Activated T-helper 2 cell treated with anti-CD3 and anti-CD28 coated beads, Interferon-gamma antibody, Interleukin-2, Interleukin-4, amounts not matched to agents 10 μg/mL and 5 μg/mL and 100 μg/mL, durations not matched to agents 14 hours and 24 hours and 36 hours (primary cell): ENCODE data around the gene PGAP1. TPM values are rescaled to one million over a fixed set of nuclear protein-coding genes. Genes with fewer than 3 reads are reported as not detected.

ENCODE experiments used
- DNase-seq: peaks from one replicate; pipeline ENCODE4 v3.0.0; 2021; ENCODE audit warnings: low spot score
- H3K27ac Mint-ChIP-seq: one replicate; pipeline ENCODE4 v1.8.0; 2021; ENCODE audit warnings: mixed read lengths
- H3K27me3 Mint-ChIP-seq: one replicate; pipeline ENCODE4 v1.8.0; 2021; ENCODE audit warnings: low read depth, mixed read lengths
- H3K36me3 Mint-ChIP-seq: one replicate; pipeline ENCODE4 v1.8.0; 2021; ENCODE audit warnings: low read depth, mixed read lengths
- H3K4me1 Mint-ChIP-seq: one replicate; pipeline ENCODE4 v1.8.0; 2021; ENCODE audit warnings: low read depth, mixed read lengths
- H3K4me3 Mint-ChIP-seq: one replicate; pipeline ENCODE4 v1.8.0; 2021; ENCODE audit warnings: low read depth, mild to moderate bottlenecking, moderate library complexity, mixed read lengths
- H3K9me3 Mint-ChIP-seq: one replicate; pipeline ENCODE4 v1.8.0; 2021; ENCODE audit warnings: mixed read lengths
- intact Hi-C: fragments of 100-400 bp; cut with micrococcal nuclease; formaldehyde crosslinking; loops from one replicate; pipeline ENCODE4 v1.15.1; 2023
- total RNA-seq: library from RNA; stranded (reverse); gene quantifications from 2 replicates; pipeline ENCODE4 v1.2.3, GENCODE V29; 2022

The PGAP1 gene
- total RNA-seq, 1 donor from 2014 or later: 31.2 TPM

DNA sequence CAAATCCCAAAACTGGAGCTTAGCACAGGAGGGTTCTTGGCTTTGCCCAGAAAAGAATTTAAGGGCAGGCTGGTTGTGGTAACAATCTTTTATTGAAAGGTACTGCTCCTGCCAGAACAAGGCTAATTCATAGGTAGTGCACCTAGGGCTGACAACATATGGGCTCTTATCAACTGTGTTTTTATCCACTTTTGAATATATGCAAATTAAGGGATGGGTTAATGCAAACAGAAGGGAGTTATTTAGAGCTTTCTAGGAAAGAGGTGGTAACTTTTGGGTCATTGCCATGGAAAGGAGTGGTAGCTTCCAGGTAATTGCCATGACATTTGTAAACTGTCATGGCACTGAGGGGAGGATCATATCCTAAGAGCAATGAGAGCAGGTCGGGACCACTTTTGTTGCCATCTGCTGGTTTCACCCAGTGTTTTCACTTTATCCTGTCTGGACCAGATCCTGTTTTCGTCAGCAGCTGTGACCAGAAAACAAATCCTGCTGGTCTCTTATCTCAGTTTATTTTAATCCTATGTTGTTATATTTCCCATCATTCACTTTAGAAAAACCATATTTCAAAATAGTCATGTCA is 118.3 kb downstream of the PGAP1 start:
- no peaks in the 10 kb centered on the region for H3K9me3 Mint-ChIP-seq
- H3K27me3 Mint-ChIP-seq: peaks cover 24% of the 10 kb centered on the region
- no peak for DNase-seq
- H3K27ac Mint-ChIP-seq: no peak overlapping the region
- no peaks in the 10 kb centered on the region for H3K36me3 Mint-ChIP-seq
- H3K4me1 Mint-ChIP-seq: no peaks in the 10 kb centered on the region
- H3K4me3 Mint-ChIP-seq: no peak overlapping the region
- intact Hi-C loops: no loop called here

DNA sequence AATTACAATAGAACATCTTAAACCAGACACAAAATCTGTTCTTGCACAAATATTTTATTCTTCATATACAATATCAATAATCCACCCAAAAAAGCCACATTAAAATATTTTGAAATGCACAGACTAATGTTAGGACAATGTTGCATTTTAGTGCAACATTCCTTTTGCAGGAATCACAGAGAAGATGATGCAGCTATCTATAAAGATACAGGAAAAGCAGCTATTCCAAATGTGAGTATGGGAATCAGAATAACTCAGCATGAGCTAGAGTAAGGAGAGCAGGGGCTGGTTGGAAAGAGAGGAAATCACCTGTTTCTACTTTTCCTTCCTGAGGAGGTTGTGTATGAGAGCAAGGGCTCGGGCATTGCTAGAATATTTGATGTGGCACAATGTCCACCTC is 122.1 kb downstream of the PGAP1 start:
- peaks cover 3% of the 10 kb centered on the region for H3K27me3 Mint-ChIP-seq
- peaks cover 15% of the 10 kb centered on the region for H3K4me1 Mint-ChIP-seq
- no peak for DNase-seq
- intact Hi-C loops: loop anchor here (5.0 kb wide), 1 partner anchor 167 kb away; the partner anchor contains the start of gene CCDC150
- H3K36me3 Mint-ChIP-seq: peaks cover 3% of the 10 kb centered on the region
- no peak overlapping the region for H3K4me3 Mint-ChIP-seq
- H3K27ac Mint-ChIP-seq: no peak overlapping the region
- H3K9me3 Mint-ChIP-seq: peaks cover 5% of the 10 kb centered on the region

DNA sequence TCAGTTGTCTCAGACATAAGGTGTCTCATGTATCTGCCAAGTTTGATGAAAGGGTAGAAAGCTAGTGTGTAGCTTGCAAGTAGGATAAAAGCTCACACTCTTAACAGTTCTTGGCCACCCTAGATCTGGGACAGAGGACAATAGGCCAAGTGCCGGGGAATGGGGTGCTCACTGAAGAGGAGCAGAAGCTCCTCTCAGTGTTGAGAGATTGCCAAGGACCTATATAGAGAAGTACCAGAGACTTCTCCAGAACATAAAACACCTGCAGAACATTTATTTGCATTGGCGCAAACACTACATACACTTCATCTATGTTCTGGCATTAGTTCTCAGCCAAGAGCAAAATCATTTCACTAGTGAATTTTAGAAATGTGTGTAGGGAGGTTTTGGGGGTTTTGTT is 124.1 kb downstream of the PGAP1 start:
- peaks cover 17% of the 10 kb centered on the region for H3K4me1 Mint-ChIP-seq
- no peaks in the 10 kb centered on the region for H3K27me3 Mint-ChIP-seq
- DNase-seq: no peak
- intact Hi-C loops: loop anchor here (5.0 kb wide), 1 partner anchor 165 kb away; the partner anchor contains the start of gene CCDC150
- no peak overlapping the region for H3K4me3 Mint-ChIP-seq
- peaks cover 7% of the 10 kb centered on the region for H3K36me3 Mint-ChIP-seq
- no peak overlapping the region for H3K27ac Mint-ChIP-seq
- H3K9me3 Mint-ChIP-seq: peaks cover 5% of the 10 kb centered on the region

DNA sequence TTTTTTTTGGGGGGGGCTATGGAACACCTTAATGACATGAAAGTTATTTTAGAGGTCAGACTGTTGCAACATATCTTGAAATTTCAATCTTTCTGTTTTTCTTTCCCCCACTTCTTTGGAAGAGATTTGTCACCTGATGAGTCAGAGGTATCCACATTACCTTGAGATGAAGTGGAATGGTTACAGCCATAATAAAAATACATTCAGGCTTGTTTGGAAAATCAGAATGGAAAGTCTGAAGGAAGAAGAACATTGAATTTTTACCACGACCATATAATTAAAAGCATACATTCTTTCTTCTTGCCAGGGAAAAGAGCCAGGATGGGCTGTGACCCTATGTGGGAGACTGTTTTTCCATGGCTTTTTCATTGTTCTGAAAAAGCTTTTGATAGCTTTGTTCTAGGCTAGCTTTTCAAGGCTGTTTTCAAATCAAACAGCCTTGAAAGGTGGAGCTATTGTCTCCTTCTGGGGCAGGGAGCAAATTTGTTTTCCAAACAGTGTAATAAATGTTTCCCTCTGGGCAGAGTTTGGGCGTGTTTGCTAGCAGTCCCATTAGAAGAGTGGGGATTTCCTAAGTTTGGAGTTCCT is 124.7 kb downstream of the PGAP1 start:
- H3K27ac Mint-ChIP-seq: no peak overlapping the region
- H3K4me3 Mint-ChIP-seq: no peak overlapping the region
- H3K4me1 Mint-ChIP-seq: peaks cover 21% of the 10 kb centered on the region
- H3K36me3 Mint-ChIP-seq: peaks cover 14% of the 10 kb centered on the region
- no peak for DNase-seq
- H3K9me3 Mint-ChIP-seq: peaks cover 5% of the 10 kb centered on the region
- H3K27me3 Mint-ChIP-seq: no peaks in the 10 kb centered on the region
- intact Hi-C loops: loop anchor here (5.0 kb wide), 1 partner anchor 164 kb away; the partner anchor contains the start of gene CCDC150

DNA sequence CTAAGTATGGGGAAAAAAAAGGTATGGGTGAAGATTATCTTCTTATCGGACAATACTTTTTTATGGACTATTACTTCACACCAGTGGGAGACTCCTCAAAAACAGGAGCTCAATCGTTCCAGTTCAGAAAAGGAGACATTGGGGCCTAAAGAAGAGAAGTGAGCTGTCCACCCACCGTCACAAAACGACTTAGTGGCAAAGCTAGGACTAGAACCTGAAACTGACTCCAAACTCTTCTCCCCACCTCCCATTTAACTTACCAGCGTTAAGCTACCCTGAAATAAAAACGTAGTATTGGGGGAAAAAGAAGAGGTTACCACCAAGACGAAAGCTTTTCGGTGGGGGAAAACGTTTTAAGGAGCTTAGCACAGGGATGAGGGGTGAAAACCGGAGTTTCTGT is 127.5 kb downstream of the PGAP1 start:
- H3K4me3 Mint-ChIP-seq: peak overlapping the region; percentile 98
- intact Hi-C loops: loop anchor here (5.0 kb wide), 2 partner anchors 118 to 188 kb away; no protein-coding TSS in a partner anchor

DNA sequence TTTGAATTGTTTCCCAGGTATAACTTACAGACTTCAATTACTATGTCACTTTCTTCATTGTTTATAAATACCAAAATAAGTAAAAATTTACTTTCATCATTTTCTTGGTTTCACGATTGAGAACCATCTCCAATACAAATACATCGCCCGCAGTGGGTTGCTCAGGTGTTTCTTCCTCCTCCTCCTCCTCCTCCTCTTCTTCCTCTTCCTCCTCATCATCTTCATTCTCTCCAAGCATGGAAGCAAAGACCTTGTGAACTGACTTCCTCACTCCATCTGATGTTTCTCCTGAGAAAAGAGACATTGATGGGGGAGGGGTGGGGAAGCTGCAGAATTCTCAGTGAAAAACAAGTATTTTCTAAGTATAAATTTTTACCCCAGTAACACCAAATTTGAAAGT is 133.6 kb downstream of the PGAP1 start:
- no peak overlapping the region for H3K4me3 Mint-ChIP-seq
- H3K36me3 Mint-ChIP-seq: peaks cover 75% of the 10 kb centered on the region
- intact Hi-C loops: no loop called here
- H3K27ac Mint-ChIP-seq: no peak overlapping the region
- H3K4me1 Mint-ChIP-seq: peaks cover 13% of the 10 kb centered on the region
- no peak for DNase-seq
- no peaks in the 10 kb centered on the region for H3K27me3 Mint-ChIP-seq
- H3K9me3 Mint-ChIP-seq: no peaks in the 10 kb centered on the region

More for the DNA sequence above, 127.5 kb downstream of the PGAP1 start:
- peaks cover 5% of the 10 kb centered on the region for H3K9me3 Mint-ChIP-seq
- peaks cover 31% of the 10 kb centered on the region for H3K36me3 Mint-ChIP-seq
- DNase-seq: no peak
- H3K27ac Mint-ChIP-seq: peak overlapping the region; percentile 95
- H3K4me1 Mint-ChIP-seq: peaks cover 28% of the 10 kb centered on the region
- H3K27me3 Mint-ChIP-seq: no peaks in the 10 kb centered on the region

DNA sequence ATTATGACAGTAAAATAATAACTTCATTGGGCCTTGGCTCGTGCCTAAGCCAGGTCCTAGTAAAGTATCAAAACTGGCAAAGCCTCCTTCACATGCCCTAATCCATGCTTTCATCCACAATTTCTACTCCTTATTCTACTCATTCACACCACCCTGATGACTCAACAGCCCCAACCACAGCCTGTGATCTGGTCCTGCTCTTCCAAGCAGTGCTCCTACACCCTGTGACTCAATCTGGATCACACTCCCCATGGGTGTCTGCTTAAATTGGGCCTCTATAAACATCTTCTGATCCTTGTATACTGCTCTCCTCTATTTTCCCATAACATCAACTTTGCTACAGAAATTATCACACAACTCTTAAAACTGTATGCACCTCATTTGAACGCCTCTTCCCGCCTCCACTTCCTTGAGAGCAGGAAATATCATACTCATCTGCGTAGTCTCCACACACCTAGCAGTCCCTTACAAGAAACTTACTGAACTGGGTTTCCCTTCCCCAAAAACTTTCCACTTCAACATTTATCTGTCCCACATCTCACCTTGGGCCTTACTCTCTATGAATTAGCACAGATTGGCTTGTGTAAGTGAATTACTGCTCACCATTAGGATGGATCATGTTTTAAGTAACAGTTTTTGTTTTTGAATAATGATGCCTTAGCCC is 142.9 kb downstream of the PGAP1 start:
- Mint-ChIP-seq H3K27me3 (no peaks in the 10 kb centered on the region), H3K27ac (peak overlapping the region; percentile 56), H3K4me3 (no peak overlapping the region), H3K4me1 (peaks cover 8% of the 10 kb centered on the region), H3K36me3 (peaks cover 40% of the 10 kb centered on the region), H3K9me3 (no peaks in the 10 kb centered on the region)
- no peak for DNase-seq
- intact Hi-C loops: no loop called here

Other genes with a start within 250 kb of the PGAP1 start
- gene GTF3C3, start 127.0 kb downstream of the PGAP1 start, total RNA-seq: 65.8 and 68.2 TPM in 2 replicates
- gene C2orf66, start 117.4 kb downstream of the PGAP1 start, total RNA-seq: 0.25 TPM in 2 replicates